Progenitor cell of endocrine pancreas (in vitro differentiated cells): ENCODE measurements around the gene PLCD1. TPM values are rescaled to one million over a fixed set of nuclear protein-coding genes. Genes with fewer than 3 reads are reported as not detected.

ENCODE experiments used
- DNase-seq: peaks from one replicate; pipeline ENCODE4 v3.0.0; 2021; ENCODE audit warnings: low spot score; ENCODE audit not compliant: unreplicated experiment
- H3K27ac Mint-ChIP-seq: 2 replicates; pipeline ENCODE4 v1.8.0; 2021; ENCODE audit warnings: mild to moderate bottlenecking, moderate library complexity, mixed read lengths
- H3K27me3 Mint-ChIP-seq: 2 replicates; pipeline ENCODE4 v1.8.0; 2021; ENCODE audit warnings: mixed read lengths
- H3K36me3 Mint-ChIP-seq: 2 replicates; pipeline ENCODE4 v1.8.0; 2022; ENCODE audit warnings: mixed read lengths; ENCODE audit not compliant: insufficient read depth
- H3K4me1 Mint-ChIP-seq: 2 replicates; pipeline ENCODE4 v1.8.0; 2021; ENCODE audit warnings: low read depth, mixed read lengths
- H3K4me3 Mint-ChIP-seq: 2 replicates; pipeline ENCODE4 v1.8.0; 2021; ENCODE audit warnings: low read depth, mild to moderate bottlenecking, moderate library complexity, mixed read lengths
- H3K9me3 Mint-ChIP-seq: 2 replicates; pipeline ENCODE4 v1.8.0; 2021; ENCODE audit warnings: low read depth, mixed read lengths
- total RNA-seq: library from RNA; stranded (reverse); gene quantifications from 2 replicates; pipeline ENCODE4 v1.2.1, GENCODE V29; 2021
- TF ChIP-seq, protein P1 (sequence below): fragments of 200-600 bp; sonication (generic); IDR thresholded peaks from one replicate; pipeline ENCODE4 v1.5.0; 2021; ENCODE audit warnings: antibody characterized with exemption, mild to moderate bottlenecking; ENCODE audit not compliant: unreplicated experiment

PLCD1 gene
- total RNA-seq, 1 donor from 2014 or later = 30.0 TPM

DNA sequence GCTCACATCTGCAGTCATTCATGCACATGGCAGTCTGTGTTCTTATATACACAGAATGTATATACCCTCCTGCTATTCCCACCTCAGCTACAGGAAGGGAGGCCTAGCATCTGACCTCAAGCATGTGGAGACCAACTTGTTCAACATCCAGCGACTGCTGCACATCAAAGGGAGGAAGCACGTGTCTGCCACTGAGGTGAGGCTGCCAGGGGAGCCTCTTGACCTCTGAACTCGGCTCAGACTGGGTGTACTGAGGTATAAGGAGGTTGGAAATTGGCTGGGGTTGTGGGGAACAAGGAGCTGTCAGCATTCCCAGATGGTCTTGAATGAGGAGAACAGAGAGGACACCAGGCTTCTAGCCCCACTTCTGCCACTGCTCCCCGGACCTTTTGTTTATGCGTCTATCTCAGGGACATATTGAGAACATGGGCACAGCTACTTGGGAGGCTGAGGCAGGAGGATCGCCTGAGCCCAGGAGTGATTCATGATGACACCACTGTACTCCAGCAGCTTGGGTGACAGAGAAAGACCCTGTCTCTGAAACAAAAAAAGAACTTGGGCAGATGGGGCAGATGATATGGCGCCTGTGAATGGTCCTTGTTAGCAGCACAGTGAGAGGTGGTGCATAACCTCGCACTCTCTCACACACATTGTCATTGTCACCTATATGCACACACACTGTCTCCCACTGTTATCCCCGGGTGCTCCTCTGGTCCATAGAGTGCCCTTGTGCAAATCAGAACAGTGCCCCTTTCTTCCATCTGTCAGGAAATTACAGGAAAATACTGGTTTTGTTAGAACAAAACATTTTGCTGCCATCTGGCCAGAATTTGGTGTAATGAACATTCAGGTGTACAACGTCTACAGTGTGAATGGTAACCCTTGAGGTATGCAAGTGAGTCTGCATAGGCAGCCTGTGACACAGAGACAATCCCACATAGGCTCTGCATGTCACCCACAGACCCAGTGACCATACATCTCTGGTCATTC lies 33.5 kb downstream of the PLCD1 start:
- Mint-ChIP-seq H3K36me3 (peaks cover 2% of the 10 kb centered on the region), H3K27ac (no peak overlapping the region), H3K4me1 (peaks cover 34% of the 10 kb centered on the region), H3K27me3 (peaks cover 7% of the 10 kb centered on the region), H3K9me3 (no peaks in the 10 kb centered on the region), H3K4me3 (no peak overlapping the region)
- TF ChIP-seq, protein P1, sequence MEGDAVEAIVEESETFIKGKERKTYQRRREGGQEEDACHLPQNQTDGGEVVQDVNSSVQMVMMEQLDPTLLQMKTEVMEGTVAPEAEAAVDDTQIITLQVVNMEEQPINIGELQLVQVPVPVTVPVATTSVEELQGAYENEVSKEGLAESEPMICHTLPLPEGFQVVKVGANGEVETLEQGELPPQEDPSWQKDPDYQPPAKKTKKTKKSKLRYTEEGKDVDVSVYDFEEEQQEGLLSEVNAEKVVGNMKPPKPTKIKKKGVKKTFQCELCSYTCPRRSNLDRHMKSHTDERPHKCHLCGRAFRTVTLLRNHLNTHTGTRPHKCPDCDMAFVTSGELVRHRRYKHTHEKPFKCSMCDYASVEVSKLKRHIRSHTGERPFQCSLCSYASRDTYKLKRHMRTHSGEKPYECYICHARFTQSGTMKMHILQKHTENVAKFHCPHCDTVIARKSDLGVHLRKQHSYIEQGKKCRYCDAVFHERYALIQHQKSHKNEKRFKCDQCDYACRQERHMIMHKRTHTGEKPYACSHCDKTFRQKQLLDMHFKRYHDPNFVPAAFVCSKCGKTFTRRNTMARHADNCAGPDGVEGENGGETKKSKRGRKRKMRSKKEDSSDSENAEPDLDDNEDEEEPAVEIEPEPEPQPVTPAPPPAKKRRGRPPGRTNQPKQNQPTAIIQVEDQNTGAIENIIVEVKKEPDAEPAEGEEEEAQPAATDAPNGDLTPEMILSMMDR = no peak
- DNase-seq = no peak

DNA sequence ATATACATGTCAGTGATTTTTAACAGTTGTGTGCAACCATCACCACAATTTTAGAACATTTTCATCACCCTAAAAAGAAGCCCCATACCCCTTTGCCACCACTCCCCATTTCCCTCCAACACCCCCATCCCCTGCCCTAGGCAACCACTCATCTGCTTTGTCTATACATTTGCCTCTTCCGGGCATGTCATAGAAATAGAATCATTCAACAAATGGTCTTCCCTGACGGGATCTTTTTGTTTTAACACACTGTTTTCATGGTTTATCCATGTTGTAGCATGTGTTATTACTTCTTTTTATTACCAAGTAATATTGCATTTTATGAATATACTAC lies 34.8 kb downstream of the PLCD1 start:
- no peak for DNase-seq
- H3K4me3 Mint-ChIP-seq = peak overlapping the region; percentile 76
- H3K4me1 Mint-ChIP-seq = peaks cover 35% of the 10 kb centered on the region
- H3K27ac Mint-ChIP-seq = no peak overlapping the region
- peaks cover 6% of the 10 kb centered on the region for H3K27me3 Mint-ChIP-seq
- TF ChIP-seq, protein P1 = no peak
- H3K9me3 Mint-ChIP-seq = no peaks in the 10 kb centered on the region
- peaks cover 2% of the 10 kb centered on the region for H3K36me3 Mint-ChIP-seq

DNA sequence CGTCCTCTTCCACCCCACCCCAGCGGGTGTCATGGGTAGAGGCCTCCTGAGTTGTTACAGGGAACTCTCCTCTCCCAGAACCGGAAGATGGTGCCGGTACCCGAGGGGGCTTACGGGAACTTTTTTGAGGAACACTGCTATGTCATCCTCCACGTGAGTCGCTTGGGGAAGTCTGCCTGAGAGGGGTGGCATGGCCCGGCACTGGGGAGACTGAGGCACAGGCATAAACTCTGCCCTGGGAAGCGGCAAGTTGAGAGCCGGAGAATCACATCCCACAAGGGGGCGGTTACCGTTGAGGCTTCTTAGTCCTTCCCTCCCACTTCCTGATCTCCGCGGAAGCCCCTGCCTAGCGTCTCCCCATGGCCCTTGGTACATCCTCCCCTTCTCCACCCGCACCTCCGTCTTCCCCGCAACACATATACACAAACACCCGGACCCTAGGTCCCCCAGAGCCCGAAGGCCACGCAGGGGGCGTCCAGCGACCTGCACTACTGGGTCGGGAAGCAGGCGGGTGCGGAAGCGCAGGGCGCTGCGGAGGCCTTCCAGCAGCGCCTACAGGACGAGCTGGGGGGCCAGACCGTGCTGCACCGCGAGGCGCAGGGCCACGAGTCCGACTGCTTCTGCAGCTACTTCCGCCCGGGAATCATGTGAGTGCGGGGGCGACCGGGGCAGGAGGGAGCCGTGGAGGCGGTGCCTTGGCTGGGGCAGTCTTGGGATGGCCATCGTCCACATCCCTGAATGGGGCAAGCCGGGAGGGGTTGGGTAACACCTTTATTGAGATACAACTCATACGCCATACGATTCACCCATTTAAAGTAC lies 35.4 kb downstream of the PLCD1 start:
- H3K9me3 Mint-ChIP-seq = no peaks in the 10 kb centered on the region
- H3K27me3 Mint-ChIP-seq = peaks cover 7% of the 10 kb centered on the region
- no peaks in the 10 kb centered on the region for H3K36me3 Mint-ChIP-seq
- H3K4me3 Mint-ChIP-seq = peak overlapping the region; percentile 76
- no peak overlapping the region for H3K27ac Mint-ChIP-seq
- DNase-seq = no peak
- peaks cover 39% of the 10 kb centered on the region for H3K4me1 Mint-ChIP-seq
- TF ChIP-seq, protein P1 = no peak

DNA sequence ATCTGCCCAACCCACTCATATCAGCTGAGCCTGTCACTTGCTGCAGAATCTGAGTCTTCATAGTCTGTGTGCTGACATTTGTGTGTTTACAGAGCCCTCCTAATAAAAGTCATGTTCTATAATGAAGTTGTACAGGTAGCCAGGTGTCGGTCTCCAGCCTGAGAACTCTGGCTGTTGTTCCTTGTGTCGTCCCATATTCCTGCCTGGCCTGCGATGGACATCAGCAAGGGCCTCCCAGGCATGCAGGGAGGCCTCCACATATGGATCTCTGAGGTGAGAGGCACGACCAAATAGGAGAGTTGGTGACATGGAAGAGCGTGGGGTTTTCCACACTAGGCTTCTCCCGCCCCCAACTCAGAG lies 36.0 kb downstream of the PLCD1 start:
- TF ChIP-seq, protein P1 = no peak
- no peak overlapping the region for H3K27ac Mint-ChIP-seq
- H3K4me3 Mint-ChIP-seq = peak overlapping the region; percentile 76
- no peaks in the 10 kb centered on the region for H3K36me3 Mint-ChIP-seq
- H3K9me3 Mint-ChIP-seq = no peaks in the 10 kb centered on the region
- H3K27me3 Mint-ChIP-seq = peaks cover 7% of the 10 kb centered on the region
- DNase-seq = no peak
- peaks cover 39% of the 10 kb centered on the region for H3K4me1 Mint-ChIP-seq

DNA sequence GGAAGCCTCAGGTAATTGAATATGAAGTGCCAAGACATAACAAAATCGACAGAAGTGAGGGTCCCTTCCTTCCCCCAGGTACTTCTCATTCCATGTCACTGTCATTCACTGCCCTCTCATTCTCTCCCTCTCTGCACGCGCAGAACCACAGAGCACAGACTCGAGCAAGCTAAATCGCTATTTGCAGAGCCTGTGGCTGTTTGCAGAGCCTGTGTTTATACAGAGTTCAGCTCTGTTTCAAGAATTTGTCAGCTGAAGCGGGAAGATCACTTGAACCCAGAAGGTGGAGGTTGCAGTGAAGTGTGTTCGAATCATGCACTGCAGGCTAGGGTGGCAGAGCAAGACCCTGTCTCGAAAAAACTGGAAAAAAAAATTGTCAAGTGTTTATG lies 36.4 kb downstream of the PLCD1 start:
- no peaks in the 10 kb centered on the region for H3K9me3 Mint-ChIP-seq
- peak overlapping the region; percentile 92 for H3K27ac Mint-ChIP-seq
- TF ChIP-seq, protein P1 = no peak
- H3K4me1 Mint-ChIP-seq = peaks cover 39% of the 10 kb centered on the region
- peaks cover 7% of the 10 kb centered on the region for H3K27me3 Mint-ChIP-seq
- DNase-seq = no peak
- H3K36me3 Mint-ChIP-seq = no peaks in the 10 kb centered on the region
- H3K4me3 Mint-ChIP-seq = no peak overlapping the region
